ENCODE data around the gene ATF2.
"Not testable (repeated sequence)": the region's sequence is repeated elsewhere in the genome, so short reads cannot be mapped to it uniquely, and the experiment has no call there.

ATF2 gene

DNA sequence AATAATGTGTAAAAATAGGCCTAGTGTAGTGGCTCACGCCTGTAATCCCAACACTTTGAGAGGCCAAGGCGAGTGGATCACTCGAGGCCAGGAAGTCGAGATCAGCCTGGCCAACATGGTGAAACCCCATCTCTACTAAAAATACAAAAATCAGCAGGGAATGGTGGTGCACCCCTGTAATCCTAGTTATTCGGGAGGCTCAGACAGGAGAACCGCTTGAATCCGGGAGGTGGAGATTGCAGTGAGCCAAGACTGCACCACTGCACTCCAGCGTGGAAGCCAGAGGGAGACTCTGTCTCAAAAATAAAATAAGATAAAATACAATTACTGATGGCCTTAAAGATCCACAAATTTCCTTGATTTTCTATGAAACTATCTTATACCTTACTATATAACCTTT lies 3.8 kb downstream of the ATF2 start:
- no peak for DNase-seq

DNA sequence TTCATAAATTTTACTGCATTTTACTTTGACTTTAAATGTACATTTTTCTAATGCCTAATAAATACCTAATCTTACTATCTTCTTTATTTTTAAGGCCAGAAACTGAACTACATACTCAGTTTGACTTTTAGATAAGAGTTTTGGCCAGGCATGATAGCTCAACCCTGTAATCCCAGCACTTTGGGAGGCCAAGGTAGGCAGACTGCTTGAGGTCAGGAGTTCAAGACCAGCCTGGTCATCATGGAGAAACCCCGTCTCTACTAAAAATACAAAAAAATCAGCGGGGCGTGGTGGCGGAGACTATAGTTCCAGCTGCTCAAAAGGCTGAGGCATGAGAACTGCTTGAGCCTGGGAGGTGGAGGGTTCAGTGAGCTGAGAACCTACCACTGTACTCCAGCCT lies 9.1 kb downstream of the ATF2 start:
- no peak for DNase-seq

DNA sequence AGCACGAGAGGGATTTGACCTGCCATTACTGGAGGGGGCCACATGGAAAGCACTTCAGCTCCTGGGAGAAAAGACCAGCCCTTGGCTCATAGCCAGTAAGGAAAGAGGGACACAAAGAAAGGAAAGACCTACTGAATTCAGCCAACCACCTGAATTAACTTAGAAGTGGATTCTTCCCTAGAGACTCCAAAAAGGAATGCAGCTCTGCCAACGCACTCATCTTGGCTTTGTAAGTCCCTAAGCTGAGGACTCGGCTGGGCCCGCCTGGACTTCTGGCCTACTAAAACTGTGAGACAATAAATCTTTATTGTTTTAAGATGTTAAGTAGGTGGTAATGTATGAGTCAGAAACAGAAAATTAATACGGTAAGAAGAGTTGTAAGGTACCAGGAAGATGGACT lies 11.5 kb downstream of the ATF2 start:
- no peak for DNase-seq

DNA sequence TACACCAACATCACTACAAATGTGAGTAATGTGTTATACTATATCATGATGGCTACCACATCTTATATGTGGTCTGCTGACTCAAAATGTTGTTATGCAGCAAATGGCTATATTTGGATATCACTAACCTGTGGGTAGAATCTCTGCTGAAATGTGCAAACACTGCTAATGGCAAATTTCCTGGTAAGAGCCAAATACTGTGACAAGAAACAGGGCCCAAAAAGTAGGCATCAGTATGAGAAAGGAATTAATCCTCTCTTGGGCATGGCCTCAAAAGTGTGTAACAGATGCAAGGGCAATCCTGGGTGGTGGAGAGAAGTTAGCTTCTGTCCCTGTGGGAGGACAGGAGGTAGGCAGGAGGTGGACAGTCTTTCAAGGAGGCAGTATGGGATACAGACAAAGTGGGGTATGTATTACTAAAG lies 13.3 kb downstream of the ATF2 start:
- DNase-seq, result no peak

DNA sequence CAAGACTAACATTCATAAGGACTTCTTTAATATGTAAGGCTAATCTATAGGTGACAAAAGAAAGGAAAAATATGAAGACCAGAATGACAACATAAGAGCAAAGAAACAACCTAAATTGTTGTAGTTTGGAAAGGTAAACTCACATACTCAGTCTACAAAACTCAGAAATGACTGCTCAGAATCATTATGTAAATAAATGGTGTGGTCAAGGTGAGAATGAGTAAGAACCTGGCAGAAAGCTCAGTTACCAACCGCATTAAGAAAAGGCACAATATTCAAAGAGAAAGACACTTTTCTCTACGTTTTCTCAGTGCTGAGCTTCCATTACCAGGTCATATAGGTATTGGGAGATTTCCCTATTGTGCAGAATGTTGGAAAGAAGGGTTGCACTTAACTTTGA lies 15.8 kb downstream of the ATF2 start:
- DNase-seq, result no peak

DNA sequence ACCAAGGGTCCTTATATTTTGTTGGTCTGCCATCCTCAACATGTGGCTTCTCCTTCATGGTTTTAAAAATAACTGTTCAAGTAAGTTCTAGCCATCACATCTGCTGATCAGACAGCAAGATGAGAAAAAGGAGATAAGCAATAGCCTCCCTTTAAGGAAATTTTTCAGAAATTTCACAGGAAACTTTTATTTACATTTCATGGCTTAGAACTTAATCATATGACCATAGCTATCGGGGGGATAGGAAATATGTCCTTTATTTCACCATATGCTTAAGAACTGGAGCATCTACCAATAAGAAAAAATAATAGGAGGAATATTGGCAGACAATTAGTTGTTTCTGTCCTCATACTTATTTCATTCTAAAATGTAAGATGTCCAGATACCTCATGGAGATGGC lies 16.2 kb downstream of the ATF2 start:
- DNase-seq, result no peak

DNA sequence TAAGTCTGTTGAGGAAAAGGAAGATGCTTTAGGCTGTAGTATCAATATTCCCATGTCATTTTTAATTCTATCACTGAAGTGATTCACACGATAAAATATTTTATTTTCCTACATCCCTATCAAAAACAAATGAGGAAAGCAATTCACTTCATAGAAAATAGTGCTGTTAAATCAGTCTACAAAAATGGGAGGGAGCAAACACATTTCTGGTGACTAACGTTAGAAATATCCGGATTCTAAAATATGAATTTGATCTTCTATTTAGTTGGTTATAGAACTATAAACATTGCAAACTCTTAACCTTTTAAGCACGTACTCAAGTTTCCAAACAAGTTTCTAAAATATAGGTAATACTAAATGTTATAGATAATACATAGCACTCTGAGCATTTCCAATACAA lies 20.8 kb downstream of the ATF2 start:
- no peak for DNase-seq

DNA sequence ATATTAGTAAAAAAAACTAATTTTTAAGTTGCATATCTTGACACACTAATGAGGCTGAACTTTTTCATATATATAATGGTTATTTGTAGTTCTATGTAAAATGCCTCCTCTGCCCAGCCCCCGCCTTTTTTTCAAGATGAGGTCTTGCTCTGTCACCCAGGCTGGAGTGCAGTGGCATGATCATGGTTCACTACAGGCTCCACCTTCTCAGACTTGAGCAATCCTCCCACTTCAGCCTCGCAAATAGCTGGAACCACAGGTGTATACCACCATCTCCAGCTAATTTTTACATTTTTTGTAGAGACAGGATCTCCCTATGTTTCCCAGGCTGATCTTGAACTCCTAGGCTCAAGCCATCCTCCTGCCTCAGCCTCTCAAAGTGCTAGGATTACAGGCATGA lies 24.3 kb downstream of the ATF2 start:
- no peak for DNase-seq

DNA sequence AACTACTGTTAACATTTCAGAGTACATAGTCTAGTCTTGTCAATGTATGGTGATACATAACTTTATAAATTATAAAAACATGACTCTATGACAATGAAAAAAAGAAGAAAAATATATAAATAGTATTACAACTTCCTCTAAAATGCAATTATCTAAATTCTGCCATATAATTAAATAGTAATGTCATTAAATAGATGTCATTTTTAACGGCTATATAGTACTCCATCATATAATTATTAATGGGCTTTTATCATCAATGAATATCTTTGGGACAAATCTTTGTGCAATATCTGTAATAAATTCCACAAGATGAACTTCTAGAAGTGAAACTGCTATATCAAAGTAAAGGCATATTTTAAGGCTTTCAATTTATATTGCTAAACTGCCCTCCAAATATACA lies 24.8 kb downstream of the ATF2 start:
- DNase-seq, result no peak

DNA sequence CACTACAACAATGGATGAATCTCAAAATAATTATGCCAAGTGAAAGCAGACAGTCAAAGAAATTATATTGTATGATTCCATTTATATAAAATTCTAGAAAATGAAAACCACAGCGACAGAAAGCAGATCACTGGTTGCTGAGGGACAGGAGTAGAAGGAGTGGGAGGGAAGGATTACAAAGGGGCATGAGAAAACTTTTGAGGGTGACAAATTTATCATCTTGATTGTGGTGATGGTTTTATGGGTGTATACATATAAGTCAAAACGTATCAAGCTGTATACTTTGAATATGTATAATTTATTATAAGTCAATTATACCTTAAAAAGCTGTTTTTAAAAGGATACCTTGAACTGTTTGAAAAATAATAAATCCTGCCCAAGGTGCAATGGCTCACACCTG lies 27.7 kb downstream of the ATF2 start:
- DNase-seq, result no peak

DNA sequence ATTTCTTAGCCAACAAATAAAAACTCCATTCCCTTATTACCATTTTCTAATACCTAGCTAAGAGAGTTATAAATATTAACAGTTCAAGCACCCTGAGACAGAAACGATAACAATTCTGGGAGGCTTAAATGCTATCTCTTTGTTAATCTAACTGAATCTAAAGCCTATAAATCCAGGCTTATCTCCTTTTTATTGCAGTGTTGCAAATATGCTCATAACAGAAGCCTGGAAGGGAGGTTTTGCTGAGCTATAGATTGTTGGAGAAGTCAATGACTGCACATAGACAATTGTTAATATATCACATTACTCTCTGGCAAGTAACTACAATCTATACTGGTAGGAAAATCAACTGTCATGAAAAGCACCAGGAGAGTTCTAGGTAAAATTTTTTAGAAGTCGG lies 30.2 kb downstream of the ATF2 start:
- no peak for DNase-seq

DNA sequence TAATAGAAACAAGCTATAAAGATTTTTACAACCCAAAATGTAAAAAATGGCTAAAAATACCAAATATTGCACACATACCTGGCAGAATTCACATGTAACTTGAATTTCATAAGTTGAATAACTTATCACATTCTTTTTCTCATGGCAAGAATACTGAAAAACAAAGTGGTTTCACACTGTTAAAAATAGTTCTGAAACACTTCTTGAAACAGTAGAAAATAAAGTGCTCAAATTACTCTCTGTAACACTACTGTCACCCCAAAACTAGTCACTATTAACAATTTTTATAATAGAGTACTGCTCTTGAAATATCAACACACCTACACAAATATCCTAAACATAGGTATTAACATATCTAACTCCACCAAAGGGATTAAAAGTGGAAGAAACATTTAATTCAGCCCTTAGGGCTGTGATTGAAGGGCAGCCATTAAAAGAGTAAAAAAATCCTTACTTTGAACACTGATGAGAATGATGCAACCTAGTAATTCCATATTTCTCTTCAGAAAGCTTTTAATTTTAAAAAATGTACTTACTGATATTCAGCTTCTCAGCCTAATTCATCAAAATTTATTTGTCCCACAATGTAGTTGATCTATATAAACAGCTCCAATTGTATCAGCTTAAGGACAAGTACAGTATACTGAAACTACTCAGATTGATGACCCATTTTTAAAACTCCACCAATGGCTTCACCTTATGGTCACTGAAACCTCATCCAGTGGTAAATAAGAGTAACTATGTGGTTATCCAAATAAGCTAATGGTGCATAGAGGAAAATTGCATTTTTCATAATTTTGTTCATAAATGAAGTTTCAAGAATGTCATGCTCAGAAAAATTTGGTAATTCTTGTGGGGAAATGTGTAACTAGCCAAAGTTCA lies 31.4 kb downstream of the ATF2 start:
- no peak for DNase-seq

DNA sequence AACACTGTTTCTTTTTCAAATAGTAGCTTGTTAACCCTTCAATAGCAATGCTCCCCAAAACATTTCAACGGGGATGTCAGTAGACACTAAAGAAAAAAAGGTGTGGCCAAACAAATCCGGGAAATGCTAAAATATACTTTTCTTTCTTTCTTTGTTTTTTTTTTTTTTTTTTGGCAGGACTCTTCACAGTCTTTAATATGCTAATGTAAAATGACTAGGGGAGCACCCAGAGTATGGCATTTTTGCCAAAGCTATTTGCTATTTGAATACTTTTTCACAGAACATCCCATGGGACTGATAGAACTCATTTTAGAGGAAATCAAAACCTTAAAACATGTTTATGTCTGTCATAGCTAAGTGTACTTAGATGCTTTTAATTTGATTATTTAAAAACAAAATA lies 32.1 kb downstream of the ATF2 start:
- no peak for DNase-seq

DNA sequence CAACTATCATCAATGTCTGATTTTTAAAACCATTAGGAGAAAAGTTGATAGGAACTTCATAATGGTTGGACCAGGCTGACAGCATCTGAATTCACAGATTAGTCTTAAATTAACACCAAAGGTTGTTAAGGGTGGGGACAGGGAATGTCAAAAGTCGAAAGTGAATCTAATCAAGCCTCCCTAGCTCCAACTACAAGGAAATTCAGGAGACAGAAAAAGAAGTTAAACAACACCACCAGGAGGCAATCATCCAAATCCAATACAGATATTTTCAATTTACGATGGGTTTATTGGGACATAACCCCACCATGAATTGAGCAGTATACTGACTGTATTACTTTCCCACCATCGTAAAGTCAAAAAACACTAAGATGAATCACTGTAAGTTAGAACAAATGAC lies 32.8 kb downstream of the ATF2 start:
- no peak for DNase-seq

DNA sequence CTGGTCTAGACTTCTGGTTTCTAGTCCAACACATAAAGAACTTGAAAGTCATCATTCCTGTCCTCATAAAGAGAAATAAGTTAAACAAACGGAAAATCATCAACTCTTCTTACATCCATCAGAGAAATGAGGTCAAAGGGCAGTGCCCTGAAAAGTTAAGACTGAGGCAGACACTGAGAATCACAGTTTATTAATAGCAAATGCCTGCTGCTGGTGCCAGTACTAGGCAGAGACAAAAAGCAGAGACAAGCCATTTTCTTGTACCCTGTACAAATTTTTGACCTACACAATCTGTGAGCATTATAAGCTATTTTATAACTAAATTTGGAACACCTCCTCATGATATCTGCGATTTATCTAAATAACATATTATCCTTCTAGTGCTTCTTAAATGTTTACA lies 36.8 kb downstream of the ATF2 start:
- DNase-seq, result no peak

DNA sequence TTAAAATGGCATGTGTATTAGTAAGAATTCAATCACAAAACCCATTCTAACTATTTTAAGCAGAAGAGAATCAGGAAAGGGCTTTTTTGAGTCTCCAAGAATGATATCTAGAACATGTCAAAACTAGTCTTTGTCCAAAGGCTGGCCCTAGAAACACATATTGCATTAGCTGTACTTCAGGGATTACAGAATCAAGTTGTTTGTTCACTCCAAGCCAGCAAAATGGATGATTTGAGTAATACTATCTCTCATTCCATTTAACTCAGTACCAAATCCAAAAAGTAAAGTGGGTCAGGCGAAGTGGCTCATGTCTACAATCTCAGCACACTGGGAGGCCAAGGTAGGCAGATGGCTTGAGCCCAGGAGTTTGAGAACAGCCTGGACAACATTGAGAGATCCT lies 41.3 kb downstream of the ATF2 start:
- DNase-seq, result no peak

DNA sequence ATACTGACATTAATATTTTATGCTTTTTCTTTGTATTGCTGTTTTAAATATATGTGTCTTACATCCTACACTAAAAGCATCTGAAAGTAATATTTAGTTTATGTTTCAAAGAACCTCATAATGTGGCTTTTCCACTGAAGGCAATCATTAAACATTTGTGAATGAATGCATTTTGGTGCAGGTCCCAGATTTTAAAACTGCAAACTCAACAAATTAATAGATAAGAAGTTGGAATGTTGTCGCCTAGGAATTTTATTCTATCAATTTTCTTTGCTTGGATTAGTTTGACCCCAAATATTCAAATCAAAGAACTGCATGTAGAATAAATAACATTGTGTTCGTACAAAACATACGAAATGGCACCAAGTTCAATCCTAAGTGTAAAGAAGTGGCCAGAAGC lies 44.7 kb downstream of the ATF2 start:
- no peak for DNase-seq

DNA sequence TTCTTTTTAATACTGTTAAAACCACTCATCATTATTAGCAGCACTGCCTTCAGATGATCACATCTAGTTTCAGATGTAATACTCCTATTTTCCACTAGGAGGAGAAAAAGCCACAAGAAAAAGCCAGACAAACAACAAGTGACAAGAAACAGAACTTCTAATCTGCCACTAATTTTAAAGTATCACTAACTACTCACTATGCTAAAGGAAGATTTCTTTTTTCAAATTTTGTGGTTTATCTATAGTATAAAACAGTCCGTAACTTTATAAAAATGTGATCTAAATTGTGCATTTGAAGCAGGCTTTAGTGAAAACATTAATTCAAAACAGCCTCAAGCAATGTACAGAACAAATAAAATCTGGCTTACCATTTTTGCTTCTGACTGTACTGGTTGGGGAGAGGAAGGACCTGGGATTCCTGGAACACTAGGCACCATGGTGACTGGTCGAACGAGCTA lies 56.8 kb downstream of the ATF2 start:
- DNase-seq, result no peak

DNA sequence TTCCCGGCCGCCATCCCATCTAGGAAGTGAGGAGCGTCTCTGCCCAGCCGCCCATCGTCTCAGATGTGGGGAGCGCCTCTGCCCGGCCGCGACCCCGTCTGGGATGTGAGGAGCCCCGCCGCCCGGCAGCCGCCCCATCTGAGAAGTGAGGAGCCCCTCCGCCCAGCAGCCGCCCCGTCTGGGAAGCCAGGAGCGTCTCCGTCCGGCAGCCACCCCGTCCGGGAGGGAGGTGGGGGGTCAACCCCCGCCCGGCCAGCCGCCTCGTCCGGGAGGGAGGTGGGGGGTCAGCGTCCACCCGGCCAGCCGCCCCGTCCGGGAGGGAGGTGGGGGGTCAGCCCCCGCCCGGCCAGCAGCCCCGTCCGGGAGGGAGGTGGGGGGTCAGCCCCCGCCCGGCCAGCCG lies 59.9 kb downstream of the ATF2 start:
- not testable (repeated sequence) for DNase-seq

DNA sequence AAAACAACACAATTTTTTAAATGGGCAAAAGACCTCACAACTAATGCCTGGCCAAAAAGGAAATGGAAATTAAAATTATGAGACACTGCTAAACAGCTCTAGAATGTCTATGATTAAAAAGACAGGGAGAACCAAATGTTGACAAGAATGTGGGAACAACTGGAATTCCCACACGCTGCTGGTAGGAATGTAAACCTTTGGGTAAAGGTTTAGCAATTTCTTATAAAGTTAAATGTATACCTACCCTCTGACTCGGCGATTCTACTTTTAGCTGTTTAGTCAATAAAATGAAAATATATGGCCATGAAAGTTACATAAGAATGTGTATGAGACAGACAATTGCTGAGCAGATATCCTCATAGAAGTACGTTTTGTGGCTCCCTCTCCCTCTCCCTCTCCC lies 60.9 kb downstream of the ATF2 start:
- no peak for DNase-seq

DNA sequence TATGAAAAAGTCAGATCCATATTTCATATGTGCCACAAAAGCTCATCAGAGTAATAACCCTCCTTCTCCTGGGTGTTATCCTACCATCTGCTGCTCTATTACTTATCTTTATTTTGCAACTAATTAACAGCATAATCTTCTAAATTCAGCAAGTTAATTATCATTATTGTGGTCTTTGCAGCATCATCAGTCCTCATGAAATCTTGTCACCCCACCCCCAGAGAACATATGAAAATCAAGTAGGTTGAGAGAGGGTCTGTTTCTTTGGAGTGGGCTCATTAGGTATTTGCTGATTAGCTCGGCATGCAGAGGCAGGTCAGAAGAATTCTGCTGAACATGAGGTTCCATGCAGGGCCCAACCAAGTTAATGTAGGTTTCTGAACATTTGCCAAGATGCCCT lies 64.8 kb downstream of the ATF2 start:
- no peak for DNase-seq

DNA sequence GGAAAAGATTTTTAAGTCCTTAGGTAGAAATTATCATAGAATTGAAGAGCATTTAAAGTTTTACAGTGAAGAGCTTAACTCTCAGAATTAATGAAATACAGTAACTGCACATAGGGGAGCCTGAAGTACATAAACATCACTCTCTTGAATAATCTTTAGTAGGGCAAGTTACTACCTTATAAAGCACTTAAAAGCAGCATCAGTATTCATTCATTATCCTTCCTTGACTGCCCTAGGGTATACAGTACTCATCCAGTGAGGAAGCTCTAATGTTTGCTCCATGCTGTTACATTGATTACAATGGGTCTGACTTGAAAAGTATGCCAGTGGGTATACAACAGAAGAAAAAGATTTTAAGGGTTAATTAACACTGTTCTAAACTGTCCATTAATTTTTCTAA lies 66.5 kb downstream of the ATF2 start:
- no peak for DNase-seq

DNA sequence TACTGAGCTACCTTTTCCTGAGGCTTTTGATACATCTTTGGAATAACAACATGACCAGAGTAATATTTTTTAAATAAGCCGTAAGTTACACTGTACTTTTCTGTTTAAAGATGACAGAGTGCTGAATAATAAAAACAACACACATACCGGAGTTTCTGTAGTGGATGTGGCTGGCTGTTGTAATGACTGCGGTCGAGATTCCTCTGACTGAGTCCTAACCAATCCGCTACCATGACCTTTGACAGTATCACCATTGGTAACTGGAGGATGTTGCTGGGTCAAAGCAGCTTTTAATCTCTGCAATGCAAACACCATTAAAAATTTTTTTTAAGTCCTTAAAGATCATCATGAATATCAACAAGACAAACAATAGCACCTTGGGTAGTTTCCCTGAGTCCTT lies 70.7 kb downstream of the ATF2 start:
- no peak for DNase-seq

DNA sequence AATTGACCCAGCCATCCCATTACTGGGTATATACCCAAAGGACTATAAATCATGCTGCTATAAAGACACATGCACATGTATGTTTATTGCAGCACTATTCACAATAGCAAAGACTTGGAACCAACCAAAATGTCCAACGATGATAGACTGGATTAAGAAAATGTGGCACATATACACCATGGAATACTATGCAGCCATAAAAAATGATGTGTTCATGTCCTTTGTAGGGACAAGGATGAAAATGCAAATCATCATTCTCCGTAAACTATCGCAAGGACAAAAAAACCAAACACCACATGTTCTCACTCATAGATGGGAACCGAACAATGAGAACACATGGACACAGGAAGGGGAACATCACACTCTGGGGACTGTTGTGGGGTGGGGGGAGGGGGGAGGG lies 83.9 kb downstream of the ATF2 start:
- not testable (repeated sequence) for DNase-seq

DNA sequence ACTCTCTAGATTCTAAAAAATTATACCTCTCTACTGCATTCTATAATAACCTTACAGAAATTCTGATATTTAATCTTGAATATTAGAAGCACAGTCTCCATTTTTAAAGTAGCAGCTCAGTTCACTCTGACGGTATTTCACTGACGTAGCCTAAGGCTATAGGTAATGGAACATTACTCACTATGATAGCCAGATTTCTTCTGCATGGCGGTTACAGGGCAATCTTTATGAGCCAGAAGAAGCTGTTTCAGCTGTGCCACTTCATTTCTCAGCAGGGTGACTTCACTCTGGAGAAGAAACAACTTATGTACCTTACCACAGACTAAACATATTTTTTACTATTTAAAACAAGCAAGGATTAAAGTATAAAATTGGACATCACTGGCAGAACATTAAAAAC lies 87.5 kb downstream of the ATF2 start:
- no peak for DNase-seq

Measured in CD4-positive, alpha-beta T cell treated with Interleukin-17A for 4 hours (primary cell).